ENCODE results near the gene B9D1.

- TF ChIP-seq POLR2A (IDR thresholded peaks at IDR 0.05): no peak
- TF ChIP-seq CTCF (IDR thresholded peaks at IDR 0.05): no peak
Measured at GRCh38 chr17:19319771-19320505, 42.6 kb downstream of the B9D1 start.

All from testis (tissue), 2 donors.